Left ventricle myocardium inferior (tissue), 1 donor: ENCODE data around the gene CSKMT. TPM values are rescaled to one million over a fixed set of nuclear protein-coding genes. Genes with fewer than 3 reads are reported as not detected.
"Not testable (repeated sequence)": the region's sequence is repeated elsewhere in the genome, so short reads cannot be mapped to it uniquely, and the experiment has no call there.

Experiments used
- DNase-seq: peaks from one replicate; pipeline ENCODE4 v3.0.0-alpha.2; 2020
- H3K27ac ChIP-seq: fragments of 200-600 bp; replicated peaks from 2 replicates; pipeline ENCODE4 v1.8.0; 2021
- H3K27me3 ChIP-seq: fragments of 200-600 bp; 2 replicates; pipeline ENCODE4 v1.8.0; 2021; ENCODE audit warnings: low read depth
- H3K36me3 ChIP-seq: fragments of 200-600 bp; 2 replicates; pipeline ENCODE4 v1.8.0; 2021
- H3K4me1 ChIP-seq: fragments of 200-600 bp; 2 replicates; pipeline ENCODE4 v1.8.0; 2021
- H3K4me3 ChIP-seq: fragments of 200-600 bp; 2 replicates; pipeline ENCODE4 v1.8.0; 2021; ENCODE audit warnings: mild to moderate bottlenecking, moderate library complexity
- H3K9me3 ChIP-seq: fragments of 200-600 bp; replicated peaks from 2 replicates; pipeline ENCODE4 v1.8.0; 2021
- intact Hi-C: fragments of 100-400 bp; cut with micrococcal nuclease; formaldehyde crosslinking; loops from one replicate; pipeline ENCODE4 v1.11.0; 2022
- total RNA-seq: library from RNA; stranded (reverse); fragmentation: NEBNext Ultra II Directional; extraction: Animal tissue kit (Norgen Biotek cat#: 25700); gene quantifications from one replicate; pipeline ENCODE4 v1.2.1, GENCODE V29; 2021
- TF ChIP-seq, protein P1 (sequence below): fragments of 200-600 bp; IDR thresholded peaks from 2 replicates; pipeline ENCODE4 v1.8.0; 2021; ENCODE audit warnings: antibody characterized with exemption, mild to moderate bottlenecking, borderline replicate concordance
- donor health status: DM: no; HTN: yes; CAD: no; lungs with severe emphysema.

The CSKMT gene
- total RNA-seq, 1 donor from 2014 or later: 5.0 TPM

DNA sequence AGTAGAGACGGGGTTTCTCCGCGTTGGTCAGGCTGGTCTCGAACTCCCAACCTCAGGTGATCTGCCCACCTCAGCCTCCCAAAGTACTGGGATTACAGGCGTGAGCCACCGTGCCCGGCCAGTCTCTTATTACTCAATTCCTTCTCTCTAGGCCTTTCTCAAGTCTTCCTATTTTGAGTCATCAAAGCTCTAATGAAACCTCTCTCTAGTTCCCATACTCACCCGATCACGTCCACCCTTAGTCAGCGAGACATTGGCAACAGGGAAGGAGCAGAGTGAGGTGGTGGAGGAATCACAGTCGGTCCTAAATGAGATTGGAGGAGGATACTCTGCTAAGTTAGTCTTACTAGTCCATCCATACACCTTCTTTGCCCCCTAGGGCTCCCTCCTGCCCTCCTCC lies 37.1 kb downstream of the CSKMT start:
- Histone ChIP-seq H3K9me3 (no peaks in the 10 kb centered on the region), H3K4me3 (no peak overlapping the region), H3K4me1 (peaks cover 21% of the 10 kb centered on the region), H3K27me3 (no peaks in the 10 kb centered on the region), H3K27ac (no peak overlapping the region), H3K36me3 (peaks cover 17% of the 10 kb centered on the region)
- TF ChIP-seq, protein P1, sequence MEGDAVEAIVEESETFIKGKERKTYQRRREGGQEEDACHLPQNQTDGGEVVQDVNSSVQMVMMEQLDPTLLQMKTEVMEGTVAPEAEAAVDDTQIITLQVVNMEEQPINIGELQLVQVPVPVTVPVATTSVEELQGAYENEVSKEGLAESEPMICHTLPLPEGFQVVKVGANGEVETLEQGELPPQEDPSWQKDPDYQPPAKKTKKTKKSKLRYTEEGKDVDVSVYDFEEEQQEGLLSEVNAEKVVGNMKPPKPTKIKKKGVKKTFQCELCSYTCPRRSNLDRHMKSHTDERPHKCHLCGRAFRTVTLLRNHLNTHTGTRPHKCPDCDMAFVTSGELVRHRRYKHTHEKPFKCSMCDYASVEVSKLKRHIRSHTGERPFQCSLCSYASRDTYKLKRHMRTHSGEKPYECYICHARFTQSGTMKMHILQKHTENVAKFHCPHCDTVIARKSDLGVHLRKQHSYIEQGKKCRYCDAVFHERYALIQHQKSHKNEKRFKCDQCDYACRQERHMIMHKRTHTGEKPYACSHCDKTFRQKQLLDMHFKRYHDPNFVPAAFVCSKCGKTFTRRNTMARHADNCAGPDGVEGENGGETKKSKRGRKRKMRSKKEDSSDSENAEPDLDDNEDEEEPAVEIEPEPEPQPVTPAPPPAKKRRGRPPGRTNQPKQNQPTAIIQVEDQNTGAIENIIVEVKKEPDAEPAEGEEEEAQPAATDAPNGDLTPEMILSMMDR: no peak
- DNase-seq: no peak
- intact Hi-C loops: no loop called here

DNA sequence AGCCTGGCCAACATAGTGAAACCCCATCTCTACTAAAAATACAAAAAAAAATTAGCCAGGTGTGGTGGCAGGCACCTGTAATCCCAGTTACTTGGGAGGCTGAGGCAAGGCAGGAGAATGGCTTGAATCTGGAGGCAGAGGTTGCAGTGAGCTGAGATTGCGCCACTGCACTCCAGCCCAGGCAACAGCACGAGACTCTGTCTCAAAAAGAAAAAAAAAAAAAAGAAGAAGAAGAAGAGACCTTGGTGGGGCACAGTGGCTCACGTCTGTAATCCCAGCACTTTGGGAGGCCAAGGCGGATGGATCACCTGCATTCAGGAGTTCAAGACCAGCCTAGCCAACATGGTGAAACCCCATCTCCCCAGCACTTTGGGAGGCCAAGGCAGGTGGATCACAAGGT lies 38.8 kb downstream of the CSKMT start:
- DNase-seq, H3K27ac ChIP-seq, H3K9me3 ChIP-seq, H3K27me3 ChIP-seq, intact Hi-C loops, H3K4me3 ChIP-seq: not testable (repeated sequence)
- Histone ChIP-seq H3K4me1 (peaks cover 37% of the 10 kb centered on the region), H3K36me3 (peaks cover 17% of the 10 kb centered on the region)

DNA sequence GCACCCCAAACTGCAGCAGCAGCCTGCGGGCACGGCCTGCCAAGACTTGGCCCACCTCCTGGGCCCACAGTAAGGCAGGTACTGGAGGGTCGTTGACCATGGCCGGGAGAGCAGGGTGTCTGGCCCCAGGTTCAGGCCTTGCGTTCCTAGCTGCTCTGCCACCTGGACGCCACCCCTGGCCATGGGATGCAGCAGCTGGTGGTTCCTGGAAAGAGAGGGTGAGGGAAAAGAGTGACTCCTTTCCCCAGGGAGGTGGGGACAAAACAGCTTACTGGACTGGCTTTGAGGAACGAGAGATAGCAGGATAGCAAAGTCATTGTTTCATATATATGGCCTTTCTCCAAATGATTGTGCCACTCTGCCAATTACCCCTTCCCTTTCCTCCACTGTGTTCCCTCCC lies 40.3 kb downstream of the CSKMT start:
- TF ChIP-seq, protein P1: no peak
- H3K9me3 ChIP-seq: no peaks in the 10 kb centered on the region
- H3K4me3 ChIP-seq: peak overlapping the region; percentile 76
- no peak for DNase-seq
- H3K36me3 ChIP-seq: peaks cover 18% of the 10 kb centered on the region
- H3K4me1 ChIP-seq: peaks cover 49% of the 10 kb centered on the region
- H3K27me3 ChIP-seq: no peaks in the 10 kb centered on the region
- intact Hi-C loops: no loop called here
- H3K27ac ChIP-seq: peak overlapping the region; percentile 94

DNA sequence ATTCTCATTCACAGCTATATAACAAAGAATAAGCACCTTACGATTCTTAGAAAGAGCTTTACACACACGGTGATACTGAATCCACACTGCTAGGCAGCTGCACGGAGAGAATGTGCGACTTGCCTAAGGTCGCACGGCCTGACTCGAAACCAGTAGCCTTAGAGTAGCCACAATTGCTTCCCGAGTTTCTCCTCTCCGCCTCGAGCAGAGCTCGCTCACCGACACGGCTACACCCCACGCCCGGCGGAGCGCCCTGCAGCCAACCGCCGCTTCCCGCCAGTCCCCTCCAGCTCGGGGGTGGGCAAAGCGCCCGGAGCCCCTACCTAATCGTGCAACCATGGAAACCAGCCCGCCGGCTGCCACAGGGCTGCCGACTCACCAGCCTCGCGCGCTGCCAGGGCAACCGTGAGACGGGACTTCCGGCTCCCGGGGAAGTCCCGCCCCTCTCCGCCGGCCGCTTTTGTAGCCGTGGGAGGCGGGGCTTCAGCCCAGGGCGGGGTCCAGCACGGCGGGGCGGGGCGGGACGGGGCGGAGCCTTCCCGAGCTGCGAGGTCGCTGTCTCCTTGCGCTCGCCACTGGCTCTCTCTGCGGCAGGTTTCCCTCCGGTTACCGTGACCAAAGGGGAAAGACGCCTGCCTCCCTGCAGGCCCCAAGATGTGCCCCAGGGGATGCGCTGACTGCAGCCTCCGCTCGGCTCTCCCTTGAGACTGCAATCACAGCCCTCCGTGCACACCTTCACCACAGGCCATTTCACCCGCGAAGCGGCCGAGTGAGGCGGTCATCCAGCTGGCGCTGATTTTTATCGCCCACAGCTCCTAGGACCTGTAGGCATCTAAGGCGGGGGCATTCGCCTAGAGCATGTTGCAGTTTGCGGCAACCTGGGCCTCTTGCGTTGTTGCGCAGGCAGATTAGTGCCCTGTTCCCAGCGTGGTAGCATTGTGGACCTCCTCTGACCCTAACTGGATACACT lies 41.1 kb downstream of the CSKMT start:
- H3K9me3 ChIP-seq: no peaks in the 10 kb centered on the region
- H3K27me3 ChIP-seq: no peaks in the 10 kb centered on the region
- TF ChIP-seq, protein P1: no peak
- intact Hi-C loops: no loop called here
- H3K4me1 ChIP-seq: peaks cover 53% of the 10 kb centered on the region
- peak overlapping the region; percentile 76 for H3K4me3 ChIP-seq
- peak; percentile 94 for DNase-seq
- peak overlapping the region; percentile 94 for H3K27ac ChIP-seq
- peaks cover 20% of the 10 kb centered on the region for H3K36me3 ChIP-seq

DNA sequence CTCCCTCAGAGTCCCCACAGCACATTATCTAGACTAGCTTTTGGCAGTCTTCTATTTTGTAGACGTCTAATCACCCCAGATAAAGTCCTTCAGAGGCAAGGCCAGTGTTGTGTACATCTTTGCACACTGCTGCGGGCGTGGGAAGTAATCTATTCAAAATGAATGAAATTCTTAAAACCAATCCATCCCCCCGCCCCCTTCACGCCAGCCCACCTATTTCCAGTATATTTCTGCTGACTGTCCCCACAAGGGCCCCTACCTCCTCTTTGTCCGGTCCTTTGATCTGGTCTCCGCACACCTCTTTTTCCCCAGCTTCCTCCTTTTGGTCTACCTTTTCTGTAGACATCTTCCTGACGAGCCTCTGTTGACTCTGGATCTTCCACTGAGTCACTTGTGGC lies 41.7 kb downstream of the CSKMT start:
- H3K4me3 ChIP-seq: peak overlapping the region; percentile 76
- peaks cover 20% of the 10 kb centered on the region for H3K36me3 ChIP-seq
- intact Hi-C loops: no loop called here
- peak overlapping the region; percentile 94 for H3K27ac ChIP-seq
- no peaks in the 10 kb centered on the region for H3K9me3 ChIP-seq
- H3K27me3 ChIP-seq: no peaks in the 10 kb centered on the region
- peaks cover 53% of the 10 kb centered on the region for H3K4me1 ChIP-seq
- no peak for DNase-seq
- TF ChIP-seq, protein P1: no peak

DNA sequence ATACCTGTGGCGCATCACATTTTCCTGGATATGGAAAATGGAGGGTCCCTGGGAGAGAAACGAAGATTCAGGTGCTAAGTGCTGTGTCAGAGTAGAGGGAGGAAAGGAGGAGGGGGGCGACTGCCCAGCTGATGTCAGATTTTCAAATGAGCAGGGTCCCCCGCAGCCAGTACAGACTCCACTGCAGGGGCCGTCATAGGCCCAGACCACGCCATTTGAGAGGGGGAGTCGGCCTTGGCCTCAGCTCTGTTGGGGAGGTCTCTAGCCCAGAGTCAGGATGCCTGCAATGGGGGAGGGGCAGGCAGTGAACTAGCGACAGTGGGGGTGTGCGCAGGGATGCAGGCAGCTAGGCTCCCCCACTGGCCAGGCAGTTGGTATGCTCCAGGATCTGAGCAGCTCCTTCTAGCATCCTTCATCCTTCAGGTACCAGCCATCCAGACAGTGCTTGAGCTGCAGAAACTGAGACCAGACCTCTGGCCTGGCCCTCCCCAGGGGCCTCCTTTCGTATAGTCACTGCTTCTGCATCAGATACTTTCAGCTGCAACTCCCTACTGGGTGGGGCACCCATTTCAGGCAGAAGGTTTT lies 42.3 kb downstream of the CSKMT start, which contains the start of the genes BSCL2 and GNG3:
TSS of gene BSCL2 (minus strand) at position 148 of the 585 bp plus-strand sequence. CDS start 229 bp downstream, outside the sequence.
TSS of gene GNG3 (plus strand) at position 400 of the 585 bp plus-strand sequence. CDS start 620 bp downstream, outside the sequence.
- Histone ChIP-seq H3K9me3 (no peaks in the 10 kb centered on the region), H3K27ac (peak within 1 kb of the TSS; percentile 94), H3K36me3 (peaks cover 20% of the 10 kb centered on the region), H3K4me1 (peaks cover 57% of the 10 kb centered on the region), H3K27me3 (no peaks in the 10 kb centered on the region), H3K4me3 (peak within 1 kb of the TSS; percentile 76)
- no peak for DNase-seq
- intact Hi-C loops: no loop called here
- TF ChIP-seq, protein P1: no peak
